Chondrocyte (in vitro differentiated cells): Measurements from ENCODE around the gene TIMM8A. TPM values are rescaled to one million over a fixed set of nuclear protein-coding genes. Genes with fewer than 3 reads are reported as not detected.

ENCODE experiments used
- DNase-seq: peaks from one replicate; pipeline ENCODE4 v3.0.0; 2021; ENCODE audit warnings: mixed read lengths, low spot score
- H3K27ac Mint-ChIP-seq: one replicate; pipeline ENCODE4 v1.8.0; 2021; ENCODE audit warnings: mild to moderate bottlenecking, moderate library complexity, mixed read lengths; ENCODE audit not compliant: unreplicated experiment
- H3K27me3 Mint-ChIP-seq: 2 replicates; pipeline ENCODE4 v1.8.0; 2021; ENCODE audit warnings: low read depth, mixed read lengths
- H3K36me3 Mint-ChIP-seq: 2 replicates; pipeline ENCODE4 v1.8.0; 2021; ENCODE audit warnings: low read depth, mixed read lengths
- H3K4me1 Mint-ChIP-seq: 2 replicates; pipeline ENCODE4 v1.8.0; 2021; ENCODE audit warnings: low read depth, mild to moderate bottlenecking, mixed read lengths
- H3K4me3 Mint-ChIP-seq: one replicate; pipeline ENCODE4 v1.8.0; 2021; ENCODE audit warnings: mild to moderate bottlenecking, moderate library complexity, mixed read lengths; ENCODE audit not compliant: unreplicated experiment
- H3K9me3 Mint-ChIP-seq: 2 replicates; pipeline ENCODE4 v1.8.0; 2021; ENCODE audit warnings: low read depth, mixed read lengths
- total RNA-seq: library from RNA; stranded (reverse); gene quantifications from 3 replicates; pipeline ENCODE4 v1.2.1, GENCODE V29; 2021
- TF ChIP-seq, protein P1 (sequence below): fragments of 200-600 bp; sonication (generic); IDR thresholded peaks from 2 replicates; pipeline ENCODE4 v1.5.0; 2021; ENCODE audit warnings: antibody characterized with exemption, mild to moderate bottlenecking, moderate library complexity

TIMM8A gene
- total RNA-seq, 1 donor from 2014 or later, result 9.2 TPM

DNA sequence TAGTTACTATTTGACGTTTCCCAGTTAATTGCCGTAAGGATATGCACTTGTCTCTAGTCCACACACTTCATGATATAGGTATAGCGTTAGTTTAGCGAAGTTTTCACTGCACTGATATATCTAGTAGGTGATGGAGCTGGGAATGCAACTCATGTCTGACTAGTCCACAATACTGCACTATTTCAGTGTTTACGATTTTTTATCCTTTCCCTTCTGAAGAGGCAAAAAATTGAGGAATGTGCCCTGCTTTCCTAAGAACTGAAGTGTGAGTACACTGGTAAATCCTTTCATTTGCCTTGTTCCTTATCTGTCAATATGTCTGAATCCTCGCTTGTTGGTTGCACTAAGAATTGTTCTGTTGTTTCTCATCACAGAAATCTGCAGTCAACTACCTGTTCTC is 43.3 kb upstream of the TIMM8A start:
- TF ChIP-seq, protein P1, sequence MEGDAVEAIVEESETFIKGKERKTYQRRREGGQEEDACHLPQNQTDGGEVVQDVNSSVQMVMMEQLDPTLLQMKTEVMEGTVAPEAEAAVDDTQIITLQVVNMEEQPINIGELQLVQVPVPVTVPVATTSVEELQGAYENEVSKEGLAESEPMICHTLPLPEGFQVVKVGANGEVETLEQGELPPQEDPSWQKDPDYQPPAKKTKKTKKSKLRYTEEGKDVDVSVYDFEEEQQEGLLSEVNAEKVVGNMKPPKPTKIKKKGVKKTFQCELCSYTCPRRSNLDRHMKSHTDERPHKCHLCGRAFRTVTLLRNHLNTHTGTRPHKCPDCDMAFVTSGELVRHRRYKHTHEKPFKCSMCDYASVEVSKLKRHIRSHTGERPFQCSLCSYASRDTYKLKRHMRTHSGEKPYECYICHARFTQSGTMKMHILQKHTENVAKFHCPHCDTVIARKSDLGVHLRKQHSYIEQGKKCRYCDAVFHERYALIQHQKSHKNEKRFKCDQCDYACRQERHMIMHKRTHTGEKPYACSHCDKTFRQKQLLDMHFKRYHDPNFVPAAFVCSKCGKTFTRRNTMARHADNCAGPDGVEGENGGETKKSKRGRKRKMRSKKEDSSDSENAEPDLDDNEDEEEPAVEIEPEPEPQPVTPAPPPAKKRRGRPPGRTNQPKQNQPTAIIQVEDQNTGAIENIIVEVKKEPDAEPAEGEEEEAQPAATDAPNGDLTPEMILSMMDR, result no peak
- no peak for DNase-seq
- Mint-ChIP-seq H3K27ac (peak overlapping the region; percentile 89), H3K4me1 (peaks cover 18% of the 10 kb centered on the region), H3K27me3 (no peaks in the 10 kb centered on the region), H3K4me3 (peak overlapping the region; percentile 90), H3K36me3 (peaks cover 3% of the 10 kb centered on the region), H3K9me3 (peaks cover 5% of the 10 kb centered on the region)

DNA sequence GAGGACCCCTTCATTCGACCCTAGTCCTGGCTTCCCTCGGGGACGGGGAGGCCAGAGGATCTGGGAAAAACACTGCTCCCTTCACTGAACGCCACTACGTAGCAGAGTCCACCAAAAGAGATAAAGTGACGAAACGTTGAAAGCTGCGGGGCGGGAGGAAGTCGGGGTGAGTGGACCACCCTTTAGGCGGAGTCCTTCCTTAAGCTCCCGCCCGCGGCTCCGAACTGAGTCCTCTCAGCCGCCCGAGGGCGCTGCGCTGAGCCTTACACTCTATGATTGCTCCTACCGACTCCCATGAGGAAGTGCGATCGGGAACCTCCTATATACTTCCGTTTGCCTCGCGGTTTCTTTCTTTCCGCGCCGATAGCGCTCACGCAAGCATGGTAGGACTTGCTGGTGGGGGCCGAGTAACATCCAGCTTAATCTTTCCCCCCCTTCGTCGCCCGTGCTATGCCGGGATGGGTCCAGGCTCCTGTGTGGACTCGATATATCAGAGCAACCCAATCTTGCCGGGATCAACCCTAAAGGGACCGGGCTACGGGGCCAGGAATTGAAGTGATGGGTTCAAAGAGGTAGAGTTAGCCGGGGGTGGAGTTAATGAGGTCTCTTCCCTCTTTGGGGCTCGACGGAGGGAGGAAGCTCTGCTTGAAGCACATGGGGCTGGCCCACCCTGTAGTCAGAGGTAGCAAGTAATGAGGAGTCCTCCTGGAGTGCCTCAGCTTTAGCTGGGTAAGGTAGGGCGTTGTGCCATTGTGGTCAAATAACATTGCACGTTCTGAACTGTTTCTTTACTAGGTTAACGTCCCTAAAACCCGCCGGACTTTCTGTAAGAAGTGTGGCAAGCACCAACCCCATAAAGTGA is 42.4 kb upstream of the TIMM8A start, which contains the start of gene RPL36A:
Gene RPL36A (plus strand): TSS at position 348 of the 862 bp plus-strand sequence. CDS start 33 bp downstream, at position 381.
- Mint-ChIP-seq H3K36me3 (peaks cover 3% of the 10 kb centered on the region), H3K4me1 (peaks cover 18% of the 10 kb centered on the region), H3K27ac (peak within 1 kb of the TSS; percentile 89), H3K9me3 (peaks cover 5% of the 10 kb centered on the region), H3K4me3 (peak within 1 kb of the TSS; percentile 90), H3K27me3 (no peaks in the 10 kb centered on the region)
- TF ChIP-seq, protein P1, result peak; percentile 81
- DNase-seq, result peak; percentile 94

DNA sequence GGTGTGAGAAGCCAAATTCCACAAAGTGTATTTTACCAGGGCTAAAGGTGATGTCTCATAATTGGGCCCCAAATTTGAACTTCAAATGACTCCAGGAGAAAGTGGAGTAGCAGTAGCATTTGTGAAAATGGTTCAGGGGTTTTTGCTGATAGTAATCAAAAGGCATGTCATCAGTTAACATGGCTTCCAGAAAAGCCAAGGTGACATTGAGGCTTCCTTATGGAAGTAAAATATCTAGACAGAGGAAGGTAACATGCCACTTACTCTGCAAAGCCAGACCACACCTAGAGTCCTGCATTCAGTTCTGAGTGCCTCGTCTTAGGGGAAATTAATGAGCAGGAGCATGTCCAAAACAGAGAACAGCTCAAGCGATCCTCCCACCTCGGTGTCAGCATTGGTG is 40.1 kb upstream of the TIMM8A start:
- Mint-ChIP-seq H3K27ac (no peak overlapping the region), H3K4me3 (no peak overlapping the region), H3K4me1 (peaks cover 16% of the 10 kb centered on the region), H3K9me3 (peaks cover 5% of the 10 kb centered on the region), H3K27me3 (no peaks in the 10 kb centered on the region), H3K36me3 (peaks cover 2% of the 10 kb centered on the region)
- TF ChIP-seq, protein P1, result no peak
- DNase-seq, result no peak

DNA sequence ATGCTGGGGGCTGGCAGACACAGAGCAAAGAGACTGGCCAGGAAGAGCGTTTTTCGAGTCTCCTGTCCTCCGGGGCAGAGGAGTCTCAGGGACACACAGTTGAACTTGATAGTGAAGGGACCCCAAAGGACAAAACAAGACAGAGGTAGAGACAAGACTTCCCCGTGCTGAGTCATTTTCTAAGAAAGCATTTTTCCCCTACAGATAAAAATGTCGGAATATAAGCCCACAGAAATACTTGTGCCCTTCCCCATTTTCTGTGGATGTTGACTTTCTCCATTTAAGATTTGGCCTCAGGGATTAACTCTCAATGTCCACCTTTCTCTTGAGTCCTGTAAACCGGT is 38.0 kb upstream of the TIMM8A start:
- no peaks in the 10 kb centered on the region for H3K27me3 Mint-ChIP-seq
- TF ChIP-seq, protein P1, result no peak
- H3K4me1 Mint-ChIP-seq, result peaks cover 4% of the 10 kb centered on the region
- no peak overlapping the region for H3K4me3 Mint-ChIP-seq
- peaks cover 2% of the 10 kb centered on the region for H3K9me3 Mint-ChIP-seq
- DNase-seq, result no peak
- H3K36me3 Mint-ChIP-seq, result no peaks in the 10 kb centered on the region
- no peak overlapping the region for H3K27ac Mint-ChIP-seq

DNA sequence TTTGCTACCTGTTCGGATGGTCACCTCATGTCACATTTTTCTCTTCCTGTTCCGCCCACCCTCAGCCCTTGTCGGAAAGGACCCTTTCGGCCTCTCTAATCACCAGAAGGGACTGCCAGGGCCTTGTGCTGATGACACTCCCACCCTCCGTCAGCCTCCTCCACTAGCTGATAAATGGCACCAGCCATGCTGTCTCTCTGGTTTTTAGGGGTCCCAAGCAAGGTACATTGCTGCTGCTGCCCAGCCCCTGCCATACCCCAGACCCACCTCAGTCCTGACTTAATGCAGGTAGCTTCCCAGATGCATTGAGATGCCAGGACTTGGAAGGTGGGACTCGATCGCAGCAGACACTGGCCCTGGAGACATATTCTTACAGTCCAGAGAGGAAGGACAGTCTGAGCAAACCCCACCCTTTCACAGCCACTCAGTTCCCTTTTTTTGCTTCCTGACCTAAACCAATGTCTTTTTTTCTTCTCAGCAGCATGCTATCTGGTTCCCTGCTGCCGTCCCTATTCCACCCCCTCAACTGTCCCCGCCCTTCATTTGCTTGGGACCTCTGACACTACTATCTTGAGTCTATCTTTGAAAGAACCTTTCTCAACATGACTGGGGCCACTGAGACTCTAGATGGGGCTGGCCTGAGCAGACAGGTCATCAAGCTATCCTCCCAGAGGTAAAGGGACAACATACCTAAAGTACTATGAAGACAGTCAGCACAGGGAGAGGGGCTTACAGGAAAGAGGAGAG is 37.4 kb upstream of the TIMM8A start, which contains the start of gene BTK:
Gene BTK (minus strand): TSS at position 397 of the 747 bp plus-strand sequence. CDS start 10,907 bp downstream, outside the sequence.
- Mint-ChIP-seq H3K4me3 (no peak within 1 kb of the TSS), H3K36me3 (no peaks in the 10 kb centered on the region), H3K9me3 (no peaks in the 10 kb centered on the region), H3K27me3 (no peaks in the 10 kb centered on the region), H3K27ac (no peak within 1 kb of the TSS), H3K4me1 (no peaks in the 10 kb centered on the region)
- TF ChIP-seq, protein P1, result no peak
- DNase-seq, result no peak
